HG03521 (cell line): Measurements from ENCODE around the gene ZNF628.
"Not testable (repeated sequence)": the region's sequence is repeated elsewhere in the genome, so short reads cannot be mapped to it uniquely, and the experiment has no call there.

Experiments used
- ATAC-seq: cut with Tn5 transposase; IDR thresholded peaks from one replicate; pipeline ENCODE4 v1.9.1; 2021; ENCODE audit warnings: mild to moderate bottlenecking, moderate library complexity; ENCODE audit not compliant: unreplicated experiment

ZNF628 gene

GRCh38 chr19:55494172-55494761 lies 17.9 kb downstream of the ZNF628 start:
- ATAC-seq, result no peak

- no peak for ATAC-seq
These were observed 19.4 kb downstream of the ZNF628 start for GRCh38 chr19:55495646-55496349.

- not testable (repeated sequence) for ATAC-seq
These were observed 20.4 kb downstream of the ZNF628 start for GRCh38 chr19:55496820-55497219.

- no peak for ATAC-seq
These were observed 21.3 kb downstream of the ZNF628 start for GRCh38 chr19:55497763-55498162.

- ATAC-seq, result no peak
These were observed 21.9 kb downstream of the ZNF628 start for GRCh38 chr19:55498246-55498840.

GRCh38 chr19:55500368-55500952 lies 24.0 kb downstream of the ZNF628 start:
- no peak for ATAC-seq

- no peak for ATAC-seq
These were observed 26.0 kb downstream of the ZNF628 start for GRCh38 chr19:55502197-55502952.

GRCh38 chr19:55503157-55503501 lies 26.7 kb downstream of the ZNF628 start:
- no peak for ATAC-seq

- ATAC-seq, result peak; percentile 89
These were observed 27.3 kb downstream of the ZNF628 start for GRCh38 chr19:55503502-55504251.

- ATAC-seq, result no peak
These were observed 27.8 kb downstream of the ZNF628 start for GRCh38 chr19:55504252-55504603.

GRCh38 chr19:55504981-55505380 lies 28.6 kb downstream of the ZNF628 start:
- ATAC-seq, result no peak

- no peak for ATAC-seq
These were observed 31.7 kb downstream of the ZNF628 start for GRCh38 chr19:55508120-55508519.

- ATAC-seq, result peak; percentile 98
These were observed 40.6 kb downstream of the ZNF628 start for GRCh38 chr19:55516878-55517620.

GRCh38 chr19:55519451-55520311 lies 43.3 kb downstream of the ZNF628 start:
- ATAC-seq, result no peak

GRCh38 chr19:55520691-55521292 lies 44.4 kb downstream of the ZNF628 start:
- no peak for ATAC-seq

GRCh38 chr19:55525289-55526101 lies 49.1 kb downstream of the ZNF628 start:
- ATAC-seq, result no peak

GRCh38 chr19:55526216-55527196 lies 50.1 kb downstream of the ZNF628 start:
- no peak for ATAC-seq
